HPDE6-E6E7 (cell line): ENCODE measurements around the gene PCP2.

Source experiments
- DNase-seq: peaks from one replicate; pipeline ENCODE4 v3.0.0; 2011; ENCODE audit warnings: missing footprints; ENCODE audit errors: extremely low spot score

Gene PCP2

DNA sequence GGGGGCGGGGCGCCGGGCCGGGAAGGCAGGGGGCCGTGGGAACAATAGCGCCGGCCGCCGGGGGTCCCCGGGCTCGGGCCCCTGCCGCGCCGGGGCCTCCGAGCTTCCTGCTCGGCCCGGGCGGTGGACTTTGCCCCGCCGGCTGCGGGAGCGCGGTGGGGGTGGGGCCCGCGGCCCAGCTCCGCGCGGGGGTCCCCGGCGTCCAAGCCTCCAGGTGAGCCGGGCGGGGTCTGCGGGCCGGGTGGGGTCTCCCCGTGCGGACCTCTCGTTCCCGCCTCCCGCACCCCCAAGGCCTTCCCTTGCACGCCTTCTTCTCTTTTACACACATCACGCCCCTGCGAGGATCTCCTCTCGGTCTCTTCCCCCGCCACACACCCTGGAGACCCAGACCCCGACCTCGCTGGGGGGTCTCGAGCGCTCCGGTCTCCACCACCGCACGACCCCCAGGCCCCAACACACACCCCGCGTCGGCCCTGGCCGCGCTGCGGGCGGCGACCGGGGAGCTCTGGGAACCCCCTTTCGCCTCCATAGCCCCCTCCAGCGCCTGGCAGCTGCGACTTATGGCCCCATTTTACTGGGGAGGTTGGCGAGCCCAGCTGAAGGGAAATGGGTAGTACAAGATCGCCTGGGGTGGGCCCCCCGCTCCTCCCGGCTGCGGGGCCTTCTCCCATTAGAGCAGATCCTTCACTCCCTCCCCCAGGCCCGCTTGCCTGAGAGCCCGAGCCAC, 37.1 kb downstream of the PCP2 start:
- DNase-seq: no peak

DNA sequence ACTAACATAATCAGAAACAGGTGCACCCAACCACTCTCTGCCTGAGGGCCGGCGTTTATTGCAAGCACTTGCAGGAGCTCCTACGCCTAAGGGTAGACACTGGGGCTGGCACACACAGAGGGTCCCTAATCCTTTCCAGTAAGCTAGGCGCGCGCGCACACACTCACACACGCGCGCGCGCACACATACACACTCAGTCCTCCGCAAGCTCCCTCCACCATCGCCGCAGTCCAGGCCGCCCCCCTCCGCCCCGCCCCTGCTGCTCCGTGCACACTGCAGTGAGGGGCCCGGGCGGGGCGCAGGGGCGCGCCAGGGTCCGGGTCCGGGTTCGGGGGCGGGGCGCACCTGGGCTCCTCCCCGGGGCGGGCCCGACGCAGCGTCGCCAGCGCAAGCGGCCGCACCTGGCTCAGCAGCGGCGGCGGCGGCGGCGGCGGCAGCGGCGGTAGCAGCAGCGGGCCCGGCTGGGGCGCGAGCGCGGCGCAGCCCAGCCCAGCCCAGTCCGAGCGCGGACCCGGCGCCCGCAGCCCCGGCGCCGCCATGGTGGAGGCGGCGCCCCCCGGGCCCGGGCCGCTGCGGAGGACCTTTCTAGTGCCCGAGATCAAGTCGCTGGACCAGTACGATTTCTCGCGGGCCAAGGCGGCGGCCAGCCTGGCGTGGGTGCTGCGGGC, 37.9 kb downstream of the PCP2 start, which contains the start of gene CAMSAP3:
TSS of gene CAMSAP3 (plus strand) at position 398 of the 668 bp plus-strand sequence. CDS start at position 538, 140 bp downstream.
- no peak for DNase-seq

DNA sequence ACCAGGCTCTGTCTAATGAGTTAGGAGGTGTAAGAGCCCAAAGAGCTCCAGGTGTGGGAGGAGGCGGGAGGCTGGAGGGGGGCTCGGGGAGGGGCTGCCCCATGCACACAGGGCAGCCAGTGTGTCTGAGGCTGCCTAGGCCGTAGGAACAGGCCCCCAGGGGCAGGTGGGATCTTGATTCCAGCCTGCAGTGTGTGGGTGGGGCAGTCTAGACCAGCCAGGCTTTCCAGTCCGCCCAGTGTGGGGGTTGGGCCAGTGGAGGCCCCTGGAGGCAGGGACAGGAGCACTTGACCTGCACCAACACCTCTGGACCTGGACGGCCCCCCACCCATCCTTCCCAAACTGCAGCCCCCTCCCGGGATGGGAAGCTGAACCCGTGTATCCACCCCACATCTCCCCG, 43.3 kb downstream of the PCP2 start:
- no peak for DNase-seq

DNA sequence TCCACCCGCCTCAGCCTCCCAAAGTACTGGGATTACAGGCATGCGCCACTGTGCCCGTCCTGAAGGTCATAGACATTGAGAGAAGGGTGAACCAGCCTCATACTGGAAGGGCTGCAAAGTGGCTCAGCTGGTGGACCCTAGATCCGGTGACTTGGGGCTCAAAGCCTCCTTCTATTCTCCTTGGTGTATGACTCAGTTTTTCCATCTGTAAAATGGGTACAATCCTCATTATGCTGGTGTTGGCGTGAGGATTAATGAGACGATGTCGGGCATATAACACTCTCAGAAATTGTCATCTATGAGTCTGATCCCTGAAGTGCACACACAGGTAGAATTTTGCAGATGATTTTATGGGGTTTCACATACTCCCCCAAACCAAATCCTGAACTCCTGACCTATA, 43.7 kb downstream of the PCP2 start:
- no peak for DNase-seq

DNA sequence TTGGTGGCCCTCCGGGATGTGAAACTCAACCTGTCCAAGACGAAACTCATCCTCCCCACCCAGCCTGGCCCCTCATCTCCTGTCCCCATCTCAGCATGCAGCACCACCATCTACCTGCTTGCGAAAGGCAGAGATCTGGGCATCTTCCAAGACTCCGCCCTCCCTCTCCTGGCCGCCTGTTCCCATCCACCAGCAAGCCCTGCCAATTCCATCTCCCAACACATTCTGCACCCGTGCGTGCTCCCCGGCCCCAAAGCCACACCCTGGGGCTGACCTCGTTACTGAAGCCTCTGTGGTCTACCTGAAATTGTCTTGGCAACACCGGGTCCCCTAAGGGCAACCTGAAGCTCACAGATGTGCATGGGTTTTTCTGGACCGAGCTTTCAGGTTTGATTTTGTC, 51.1 kb downstream of the PCP2 start:
- no peak for DNase-seq
